HepG2 (cell line): ENCODE results near the gene LRIT2.

ENCODE experiments used
- EZH2 ChIP-seq: conservative IDR thresholded peaks from 2 replicates; pipeline ENCODE4 v1.6.1; 2012; ENCODE audit warnings: mild to moderate bottlenecking, low read depth, low read length, moderate library complexity
- RNF2 ChIP-seq: fragments of 450-650 bp; conservative IDR thresholded peaks from 2 replicates; pipeline ENCODE4 v1.6.1; 2016; ENCODE audit warnings: low read depth
- SAFB2 ChIP-seq: sonication (generic); formaldehyde crosslinking; IDR thresholded peaks from 2 replicates; pipeline ENCODE4 v1.5.1; 2020; ENCODE audit warnings: missing genetic modification reagents, low read depth, mild to moderate bottlenecking, borderline replicate concordance
- TAF1 ChIP-seq: sonication (generic); formaldehyde crosslinking; IDR thresholded peaks from 2 replicates; pipeline ENCODE4 v1.4.0; 2020; ENCODE audit warnings: missing genetic modification reagents
- ZNF20 ChIP-seq: sonication (generic); formaldehyde crosslinking; IDR thresholded peaks from 2 replicates; pipeline ENCODE4 v1.4.0; 2020; ENCODE audit warnings: mild to moderate bottlenecking, moderate library complexity, missing genetic modification reagents
- ZNF747 ChIP-seq: sonication (generic); formaldehyde crosslinking; IDR thresholded peaks from 2 replicates; pipeline ENCODE4 v1.8.1; 2023; ENCODE audit warnings: missing genetic modification reagents, mild to moderate bottlenecking, borderline replicate concordance
- TF ChIP-seq, protein P1 (sequence below): sonication (generic); formaldehyde crosslinking; IDR thresholded peaks from 2 replicates; pipeline ENCODE4 v1.4.0; 2020; ENCODE audit warnings: missing genetic modification reagents
- TF ChIP-seq, protein P2 (sequence below): sonication (generic); formaldehyde crosslinking; IDR thresholded peaks from 2 replicates; pipeline ENCODE4 v1.5.0; 2020; ENCODE audit warnings: mild to moderate bottlenecking, missing genetic modification reagents, moderate library complexity
- TF ChIP-seq, protein P3 (sequence below): sonication (generic); formaldehyde crosslinking; IDR thresholded peaks from 2 replicates; pipeline ENCODE4 v1.5.1; 2020; ENCODE audit warnings: missing genetic modification reagents, mild to moderate bottlenecking, borderline replicate concordance
- TF ChIP-seq, protein P4 (sequence below): IDR thresholded peaks from 2 replicates; pipeline ENCODE4 v1.6.1; 2012; ENCODE audit warnings: low read depth, low read length, improper control_type of control experiment
- TF ChIP-seq, protein P5 (sequence below): sonication (generic); formaldehyde crosslinking; IDR thresholded peaks from 2 replicates; pipeline ENCODE4 v1.8.1; 2023; ENCODE audit warnings: missing genetic modification reagents, mild to moderate bottlenecking, borderline replicate concordance

DNA sequence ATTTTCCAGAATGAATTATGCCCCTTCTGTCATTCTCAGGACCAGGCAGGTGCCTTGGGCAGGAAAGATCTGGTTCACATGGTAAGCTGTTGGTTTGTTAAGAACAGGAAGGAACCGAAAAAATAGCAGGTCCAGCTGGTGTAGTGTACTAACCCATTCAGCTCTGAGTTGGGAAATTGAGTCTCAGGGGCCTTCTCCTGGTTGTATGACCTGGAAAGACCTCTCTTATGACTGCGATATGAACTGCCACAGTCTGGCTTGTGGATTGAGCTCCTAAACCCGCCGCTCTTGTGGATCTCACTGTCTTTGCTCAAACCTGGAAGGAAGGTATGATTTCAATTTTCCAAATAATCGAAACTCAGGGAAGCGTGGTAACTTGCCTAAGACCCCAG, 11.5 kb upstream of the LRIT2 start:
- TF ChIP-seq ZNF20, result no peak
- TF ChIP-seq, protein P1, sequence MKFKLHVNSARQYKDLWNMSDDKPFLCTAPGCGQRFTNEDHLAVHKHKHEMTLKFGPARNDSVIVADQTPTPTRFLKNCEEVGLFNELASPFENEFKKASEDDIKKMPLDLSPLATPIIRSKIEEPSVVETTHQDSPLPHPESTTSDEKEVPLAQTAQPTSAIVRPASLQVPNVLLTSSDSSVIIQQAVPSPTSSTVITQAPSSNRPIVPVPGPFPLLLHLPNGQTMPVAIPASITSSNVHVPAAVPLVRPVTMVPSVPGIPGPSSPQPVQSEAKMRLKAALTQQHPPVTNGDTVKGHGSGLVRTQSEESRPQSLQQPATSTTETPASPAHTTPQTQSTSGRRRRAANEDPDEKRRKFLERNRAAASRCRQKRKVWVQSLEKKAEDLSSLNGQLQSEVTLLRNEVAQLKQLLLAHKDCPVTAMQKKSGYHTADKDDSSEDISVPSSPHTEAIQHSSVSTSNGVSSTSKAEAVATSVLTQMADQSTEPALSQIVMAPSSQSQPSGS (CRISPR knock-in tag), result no peak
- TF ChIP-seq RNF2, result no peak
- TF ChIP-seq SAFB2, result no peak
- TF ChIP-seq, protein P2, sequence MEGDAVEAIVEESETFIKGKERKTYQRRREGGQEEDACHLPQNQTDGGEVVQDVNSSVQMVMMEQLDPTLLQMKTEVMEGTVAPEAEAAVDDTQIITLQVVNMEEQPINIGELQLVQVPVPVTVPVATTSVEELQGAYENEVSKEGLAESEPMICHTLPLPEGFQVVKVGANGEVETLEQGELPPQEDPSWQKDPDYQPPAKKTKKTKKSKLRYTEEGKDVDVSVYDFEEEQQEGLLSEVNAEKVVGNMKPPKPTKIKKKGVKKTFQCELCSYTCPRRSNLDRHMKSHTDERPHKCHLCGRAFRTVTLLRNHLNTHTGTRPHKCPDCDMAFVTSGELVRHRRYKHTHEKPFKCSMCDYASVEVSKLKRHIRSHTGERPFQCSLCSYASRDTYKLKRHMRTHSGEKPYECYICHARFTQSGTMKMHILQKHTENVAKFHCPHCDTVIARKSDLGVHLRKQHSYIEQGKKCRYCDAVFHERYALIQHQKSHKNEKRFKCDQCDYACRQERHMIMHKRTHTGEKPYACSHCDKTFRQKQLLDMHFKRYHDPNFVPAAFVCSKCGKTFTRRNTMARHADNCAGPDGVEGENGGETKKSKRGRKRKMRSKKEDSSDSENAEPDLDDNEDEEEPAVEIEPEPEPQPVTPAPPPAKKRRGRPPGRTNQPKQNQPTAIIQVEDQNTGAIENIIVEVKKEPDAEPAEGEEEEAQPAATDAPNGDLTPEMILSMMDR (CRISPR knock-in tag), result no peak
- TF ChIP-seq, protein P3, sequence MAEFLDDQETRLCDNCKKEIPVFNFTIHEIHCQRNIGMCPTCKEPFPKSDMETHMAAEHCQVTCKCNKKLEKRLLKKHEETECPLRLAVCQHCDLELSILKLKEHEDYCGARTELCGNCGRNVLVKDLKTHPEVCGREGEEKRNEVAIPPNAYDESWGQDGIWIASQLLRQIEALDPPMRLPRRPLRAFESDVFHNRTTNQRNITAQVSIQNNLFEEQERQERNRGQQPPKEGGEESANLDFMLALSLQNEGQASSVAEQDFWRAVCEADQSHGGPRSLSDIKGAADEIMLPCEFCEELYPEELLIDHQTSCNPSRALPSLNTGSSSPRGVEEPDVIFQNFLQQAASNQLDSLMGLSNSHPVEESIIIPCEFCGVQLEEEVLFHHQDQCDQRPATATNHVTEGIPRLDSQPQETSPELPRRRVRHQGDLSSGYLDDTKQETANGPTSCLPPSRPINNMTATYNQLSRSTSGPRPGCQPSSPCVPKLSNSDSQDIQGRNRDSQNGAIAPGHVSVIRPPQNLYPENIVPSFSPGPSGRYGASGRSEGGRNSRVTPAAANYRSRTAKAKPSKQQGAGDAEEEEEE (CRISPR knock-in tag), result no peak
- TF ChIP-seq EZH2, result no peak
- no peak for TF ChIP-seq TAF1 (CRISPR knock-in tag)
- TF ChIP-seq, protein P4, sequence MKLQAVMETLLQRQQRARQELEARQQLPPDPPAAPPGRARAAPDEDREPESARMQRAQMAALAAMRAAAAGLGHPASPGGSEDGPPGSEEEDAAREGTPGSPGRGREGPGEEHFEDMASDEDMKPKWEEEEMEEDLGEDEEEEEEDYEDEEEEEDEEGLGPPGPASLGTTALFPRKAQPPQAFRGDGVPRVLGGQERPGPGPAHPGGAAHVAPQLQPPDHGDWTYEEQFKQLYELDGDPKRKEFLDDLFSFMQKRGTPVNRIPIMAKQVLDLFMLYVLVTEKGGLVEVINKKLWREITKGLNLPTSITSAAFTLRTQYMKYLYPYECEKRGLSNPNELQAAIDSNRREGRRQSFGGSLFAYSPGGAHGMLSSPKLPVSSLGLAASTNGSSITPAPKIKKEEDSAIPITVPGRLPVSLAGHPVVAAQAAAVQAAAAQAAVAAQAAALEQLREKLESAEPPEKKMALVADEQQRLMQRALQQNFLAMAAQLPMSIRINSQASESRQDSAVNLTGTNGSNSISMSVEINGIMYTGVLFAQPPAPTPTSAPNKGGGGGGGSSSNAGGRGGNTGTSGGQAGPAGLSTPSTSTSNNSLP, result no peak
- TF ChIP-seq, protein P5, sequence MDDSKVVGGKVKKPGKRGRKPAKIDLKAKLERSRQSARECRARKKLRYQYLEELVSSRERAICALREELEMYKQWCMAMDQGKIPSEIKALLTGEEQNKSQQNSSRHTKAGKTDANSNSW (CRISPR knock-in tag), result no peak
- TF ChIP-seq ZNF747 (CRISPR knock-in tag), result no peak
